Measurements from ENCODE around the gene ADH5. TPM values are rescaled to one million over a fixed set of nuclear protein-coding genes. Genes with fewer than 3 reads are reported as not detected.

The ADH5 gene
- total and polyA plus RNA-seq, 9 of the 15 experiments (the other 6 are each of a cell fraction or from before 2014, with no cell fraction given): 115 to 310 (median 200) TPM

DNA sequence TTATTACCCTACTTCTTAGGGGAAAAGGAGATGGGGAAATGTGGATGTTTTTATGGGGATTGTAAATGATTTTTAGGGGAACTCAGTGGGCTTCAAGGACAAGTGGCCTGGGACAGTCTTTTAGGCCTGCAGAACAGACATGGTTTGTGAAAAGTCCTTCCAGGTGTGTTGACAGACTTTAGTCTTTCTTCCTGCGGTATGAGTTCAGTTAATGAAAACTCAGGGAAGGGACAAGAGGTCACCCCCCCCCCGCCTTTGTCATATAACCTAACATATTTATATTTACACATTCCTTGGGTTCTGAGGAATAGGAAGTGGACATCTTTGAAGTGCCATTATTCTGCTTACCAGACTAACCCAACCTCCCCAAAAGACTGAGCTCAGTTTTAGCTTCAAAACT is 61.3 kb downstream of the ADH5 start:
- TF ChIP-seq CTBP1 (IDR thresholded peaks at IDR 0.05; ENCODE audit: borderline replicate concordance) (no peak), MEF2D (tag; conservative IDR thresholded peaks at IDR 0.05; ENCODE audit: low read depth) (no peak)
- TF ChIP-seq, protein P1, sequence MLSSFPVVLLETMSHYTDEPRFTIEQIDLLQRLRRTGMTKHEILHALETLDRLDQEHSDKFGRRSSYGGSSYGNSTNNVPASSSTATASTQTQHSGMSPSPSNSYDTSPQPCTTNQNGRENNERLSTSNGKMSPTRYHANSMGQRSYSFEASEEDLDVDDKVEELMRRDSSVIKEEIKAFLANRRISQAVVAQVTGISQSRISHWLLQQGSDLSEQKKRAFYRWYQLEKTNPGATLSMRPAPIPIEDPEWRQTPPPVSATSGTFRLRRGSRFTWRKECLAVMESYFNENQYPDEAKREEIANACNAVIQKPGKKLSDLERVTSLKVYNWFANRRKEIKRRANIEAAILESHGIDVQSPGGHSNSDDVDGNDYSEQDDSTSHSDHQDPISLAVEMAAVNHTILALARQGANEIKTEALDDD (IDR thresholded peaks at IDR 0.05): peak; percentile 32; the same call in 1 of the 2 replicates
- WGBS (ENCODE audit: insufficient coverage, low coverage, missing lambda C conversion rate): 15% methylated on average over 2 of the region's 2 CpGs
- Histone ChIP-seq H3K27ac (ENCODE audit: extremely low read depth, low read depth, low read length) (no peak overlapping the region; the same call in 2 of the 3 replicates), H2AFZ (ENCODE audit: low read depth, low read length) (no peak overlapping the region), H4K20me1 (replicated peaks; ENCODE audit: control insufficient read depth, insufficient read depth, low read length) (peaks cover 17% of the 10 kb centered on the region; the same call in 1 of the 2 replicates), H3K4me2 (ENCODE audit: insufficient read depth, low read length) (no peak overlapping the region), H3K36me3 (ENCODE audit: control insufficient read depth, insufficient read depth, low read length) (peaks cover 30% of the 10 kb centered on the region), H3K9me3 (replicated peaks; ENCODE audit: control insufficient read depth, insufficient read depth, low read depth, low read length) (peaks cover 6% of the 10 kb centered on the region), H3K4me3 (no peak overlapping the region), H3K9ac (ENCODE audit: insufficient read depth in 1 of 2, low read depth in 2 of 2, low read length in 2 of 2) (no peak overlapping the region), H3K4me1 (replicated peaks in 1 of 2; ENCODE audit: control insufficient read depth in 2 of 2, insufficient read depth in 2 of 2, low read length in 2 of 2) (peaks cover 3 to 50% of the 10 kb centered on the region in 2 experiments; a peak in 4 of 5 replicates), H3K79me2 (ENCODE audit: control insufficient read depth, insufficient read depth, low read length) (peaks cover 98% of the 10 kb centered on the region), H3K9me1 (ENCODE audit: control insufficient read depth, insufficient read depth, low read length) (no peaks in the 10 kb centered on the region), H3K27me3 (ENCODE audit: control insufficient read depth in 2 of 2, insufficient read depth in 2 of 2, low read length in 2 of 2) (no peaks in the 10 kb centered on the region)
- in situ Hi-C loops (cut with MboI) (no loop called here), intact Hi-C loops (cut with micrococcal nuclease) (no loop called here)
- BruUV-seq (replicated peaks): no TSS peak
- ChIA-PET CTCF (ENCODE audit: low intra/inter-chr PET ratio) (no interaction called here), POLR2A (interaction anchor here (0.6 to 0.8 kb wide), 2 partner anchors 25 to 716 kb away, joined by 3 read pairs; no protein-coding TSS in a partner anchor)
- FAIRE-seq (no peak), ATAC-seq (no peak), DNase-seq (ENCODE audit: extremely low read depth in 1 of 4, low spot score in 3 of 4) (no peak)

- no peaks in the 10 kb centered on the region for H3K27me3 ChIP-seq (ENCODE audit: control insufficient read depth in 2 of 2, insufficient read depth in 2 of 2, low read length in 2 of 2)
- H2AFZ ChIP-seq (ENCODE audit: low read depth, low read length): no peak overlapping the region
- no peak overlapping the region for H3K4me2 ChIP-seq (ENCODE audit: insufficient read depth, low read length)
- peaks cover 15% of the 10 kb centered on the region for H3K9me3 ChIP-seq (replicated peaks; ENCODE audit: control insufficient read depth, insufficient read depth, low read depth, low read length)
- ChIA-PET POLR2A (interaction anchor here (0.7 to 1.3 kb wide), 3 partner anchors 21 to 30 kb away, joined by 3 read pairs; no protein-coding TSS in a partner anchor), CTCF (ENCODE audit: low intra/inter-chr PET ratio) (no interaction called here)
- 50% methylated on average over 1 of the region's 1 CpG for WGBS (ENCODE audit: insufficient coverage, low coverage, missing lambda C conversion rate)
- H3K9ac ChIP-seq (ENCODE audit: insufficient read depth in 1 of 2, low read depth in 2 of 2, low read length in 2 of 2): no peak overlapping the region
- no peak overlapping the region for H3K27ac ChIP-seq (ENCODE audit: extremely low read depth, low read depth, low read length)
- intact Hi-C loops (cut with micrococcal nuclease) (no loop called here), in situ Hi-C loops (cut with MboI) (no loop called here)
- no peak for ATAC-seq
- FAIRE-seq: no peak
- no peak overlapping the region for H3K4me3 ChIP-seq
- peaks cover 3 to 50% of the 10 kb centered on the region in 2 experiments; a peak in 4 of 5 replicates for H3K4me1 ChIP-seq (replicated peaks in 1 of 2; ENCODE audit: control insufficient read depth in 2 of 2, insufficient read depth in 2 of 2, low read length in 2 of 2)
- peaks cover 98% of the 10 kb centered on the region for H3K79me2 ChIP-seq (ENCODE audit: control insufficient read depth, insufficient read depth, low read length)
- no peak for DNase-seq (ENCODE audit: extremely low read depth in 1 of 4, low spot score in 3 of 4)
- peaks cover 17% of the 10 kb centered on the region; the same call in 1 of the 2 replicates for H4K20me1 ChIP-seq (replicated peaks; ENCODE audit: control insufficient read depth, insufficient read depth, low read length)
- BruUV-seq (replicated peaks): no TSS peak
- H3K9me1 ChIP-seq (ENCODE audit: control insufficient read depth, insufficient read depth, low read length): no peaks in the 10 kb centered on the region
- H3K36me3 ChIP-seq (ENCODE audit: control insufficient read depth, insufficient read depth, low read length): peaks cover 29% of the 10 kb centered on the region
- no peak for TF ChIP-seq U2AF1 (optimal IDR thresholded peaks at IDR 0.05; ENCODE audit: low read depth, low read length)
- TF ChIP-seq, protein P2, sequence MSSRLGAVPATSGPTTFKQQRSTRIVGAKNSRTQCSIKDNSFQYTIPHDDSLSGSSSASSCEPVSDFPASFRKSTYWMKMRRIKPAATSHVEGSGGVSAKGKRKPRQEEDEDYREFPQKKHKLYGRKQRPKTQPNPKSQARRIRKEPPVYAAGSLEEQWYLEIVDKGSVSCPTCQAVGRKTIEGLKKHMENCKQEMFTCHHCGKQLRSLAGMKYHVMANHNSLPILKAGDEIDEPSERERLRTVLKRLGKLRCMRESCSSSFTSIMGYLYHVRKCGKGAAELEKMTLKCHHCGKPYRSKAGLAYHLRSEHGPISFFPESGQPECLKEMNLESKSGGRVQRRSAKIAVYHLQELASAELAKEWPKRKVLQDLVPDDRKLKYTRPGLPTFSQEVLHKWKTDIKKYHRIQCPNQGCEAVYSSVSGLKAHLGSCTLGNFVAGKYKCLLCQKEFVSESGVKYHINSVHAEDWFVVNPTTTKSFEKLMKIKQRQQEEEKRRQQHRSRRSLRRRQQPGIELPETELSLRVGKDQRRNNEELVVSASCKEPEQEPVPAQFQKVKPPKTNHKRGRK (tag; IDR thresholded peaks at IDR 0.05): no peak
- no peak for TF ChIP-seq ZFX (CRISPR knock-in tag; IDR thresholded peaks at IDR 0.05)
- TF ChIP-seq ELF4 (CRISPR knock-in tag; IDR thresholded peaks at IDR 0.05): no peak
- TF ChIP-seq NR3C1 (CRISPR knock-in tag; IDR thresholded peaks at IDR 0.05): no peak
- TF ChIP-seq KDM2B (CRISPR knock-in tag; IDR thresholded peaks at IDR 0.05): no peak
- TF ChIP-seq ZNF717 (CRISPR knock-in tag; IDR thresholded peaks at IDR 0.05): no peak
- no peak for TF ChIP-seq ASH1L (IDR thresholded peaks at IDR 0.05; ENCODE audit: borderline replicate concordance, low read depth, partially characterized antibody)
- TF ChIP-seq SREBF1 (IDR thresholded peaks at IDR 0.05; ENCODE audit: borderline replicate concordance, low read depth, low read length): no peak
These were observed 63.1 kb downstream of the ADH5 start for GRCh38 chr4:99025506-99025905.
